Gastrocnemius medialis (tissue), 4 donors: ENCODE measurements around the gene VSIR. TPM values are rescaled to one million over a fixed set of nuclear protein-coding genes. Genes with fewer than 3 reads are reported as not detected.

Experiments
- ATAC-seq, 2 donors: fragments of 150-250 bp; one replicate each; pipeline ENCODE4 v1.9.1; 2016
- DNase-seq, 2 donors: peaks; one replicate each; pipeline ENCODE4 v3.0.0-alpha.2; 2019
- H3K27ac ChIP-seq, 4 donors: fragments of 200-600 bp; sonication (generic); 1 replicate in 1 of 4; 2 replicates in 3 of 4; pipeline ENCODE4 v1.5.1; 2016 to 2018; ENCODE audit warnings: mild to moderate bottlenecking in 2 of 4, moderate library complexity in 1 of 4
- H3K27me3 ChIP-seq, 3 donors: fragments of 200-600 bp; sonication (generic) in 2 of 3; 1 replicate in 1 of 3; 2 replicates in 2 of 3; pipeline versions ENCODE4 v1.5.1 to v1.6.0; 2016 to 2019; ENCODE audit warnings: mild to moderate bottlenecking in 1 of 3, moderate library complexity in 1 of 3
- H3K36me3 ChIP-seq, 2 donors: fragments of 200-600 bp; sonication (generic) in 1 of 2; one replicate each; pipeline ENCODE4 v1.5.1; 2017 to 2018
- H3K4me1 ChIP-seq, 2 donors: fragments of 200-600 bp; sonication (generic) in 1 of 2; one replicate each; pipeline ENCODE4 v1.5.1; 2016 to 2017; ENCODE audit warnings: mild to moderate bottlenecking in 2 of 2
- H3K4me3 ChIP-seq, 4 donors: fragments of 200-600 bp; sonication (generic) in 3 of 4; 1 replicate in 1 of 4; 2 replicates in 3 of 4; pipeline ENCODE4 v1.5.1; 2016 to 2019; ENCODE audit warnings: mild to moderate bottlenecking in 2 of 4
- H3K9me3 ChIP-seq, 3 donors: fragments of 200-600 bp; sonication (generic) in 2 of 3; 1 replicate in 1 of 3; 2 replicates in 2 of 3; pipeline ENCODE4 v1.5.1; 2016 to 2019
- CTCF ChIP-seq, 5 experiments: fragments of 450-650 bp in 3 of 5; fragments of 200-600 bp in 2 of 5; sonication (generic) in 2 of 5; IDR thresholded peaks in 4 of 5; conservative IDR thresholded peaks in 1 of 5; 1 replicate in 4 of 5; 2 replicates in 1 of 5; pipeline ENCODE4 v1.5.1; 2016 to 2019; ENCODE audit warnings: antibody characterized with exemption in 5 of 5, mild to moderate bottlenecking in 3 of 5, moderate library complexity in 3 of 5
- POLR2A ChIP-seq, 2 donors: fragments of 450-650 bp; IDR thresholded peaks; one replicate each; pipeline ENCODE4 v1.6.1; 2017; ENCODE audit warnings: antibody characterized with exemption in 2 of 2, mild to moderate bottlenecking in 2 of 2, moderate library complexity in 2 of 2
- in situ Hi-C, 4 donors: fragments of 200-750 bp; cut with MboI; loops; one replicate each; pipeline versions ENCODE4 v1.15.0 to v1.8.0; 2017; ENCODE audit warnings: low sequenced_read_pairs in 4 of 4
- intact Hi-C: fragments of 100-400 bp; cut with DNase I; formaldehyde crosslinking; loops from one replicate; pipeline ENCODE4 v1.15.1; 2023; ENCODE audit warnings: low total_unique reads
- total RNA-seq, 4 donors: library from RNA; depleted of rRNA; stranded (reverse); fragments of >200 nt; gene quantifications; one replicate each; pipeline versions ENCODE4 v1.1.0 to v1.2.3, GENCODE V29; 2016

The VSIR gene
- total RNA-seq, 4 donors from 2014 or later, result 7.9 to 20.7 (median 16.9) TPM

GRCh38 chr10:71742301-71743088, 30.8 kb downstream of the VSIR start:
- ATAC-seq, result no peak

GRCh38 chr10:71741671-71742070, 31.6 kb downstream of the VSIR start:
- intact Hi-C loops (no loop called here), in situ Hi-C loops (no loop called here)
- Histone ChIP-seq H3K9me3 (no peaks in the 10 kb centered on the region), H3K4me1 (peaks cover 3 to 13% of the 10 kb centered on the region in 2 donors), H3K4me3 (no peak overlapping the region), H3K27me3 (no peaks in the 10 kb centered on the region), H3K27ac (no peak overlapping the region), H3K36me3 (no peaks in the 10 kb centered on the region)
- ATAC-seq (no peak), DNase-seq (no peak)
- TF ChIP-seq POLR2A (IDR thresholded peaks at IDR 0.05) (no peak), CTCF (IDR thresholded peaks at IDR 0.05 in 4 of 5, conservative IDR thresholded peaks at IDR 0.05 in 1 of 5) (no peak)

More at GRCh38 chr10:71742301-71743088, 30.8 kb downstream of the VSIR start:
- Histone ChIP-seq H3K9me3 (no peaks in the 10 kb centered on the region), H3K27ac (no peak overlapping the region), H3K36me3 (no peaks in the 10 kb centered on the region), H3K27me3 (no peaks in the 10 kb centered on the region), H3K4me3 (no peak overlapping the region), H3K4me1 (peaks cover 0 to 14% of the 10 kb centered on the region in 2 donors)
- DNase-seq, result no peak
- intact Hi-C loops (no loop called here), in situ Hi-C loops (no loop called here)
- TF ChIP-seq CTCF (IDR thresholded peaks at IDR 0.05 in 4 of 5, conservative IDR thresholded peaks at IDR 0.05 in 1 of 5) (no peak), POLR2A (IDR thresholded peaks at IDR 0.05) (no peak)

- ATAC-seq, result no peak
- Histone ChIP-seq H3K9me3 (no peaks in the 10 kb centered on the region), H3K27ac (no peak overlapping the region), H3K4me1 (peaks cover 9 to 13% of the 10 kb centered on the region in 2 donors), H3K27me3 (no peaks in the 10 kb centered on the region), H3K4me3 (no peak overlapping the region), H3K36me3 (no peaks in the 10 kb centered on the region)
- TF ChIP-seq CTCF (IDR thresholded peaks at IDR 0.05 in 4 of 5, conservative IDR thresholded peaks at IDR 0.05 in 1 of 5) (no peak), POLR2A (IDR thresholded peaks at IDR 0.05) (no peak)
- intact Hi-C loops, result no loop called here
- in situ Hi-C loops, result no loop called here
- no peak for DNase-seq
Observed at GRCh38 chr10:71741029-71741428, 32.3 kb downstream of the VSIR start.

- intact Hi-C loops, result no loop called here
- peaks cover 14 to 19% of the 10 kb centered on the region in 2 donors for H3K4me1 ChIP-seq
- ATAC-seq, result peak in 1 of 2 donors; percentile 45
Observed at GRCh38 chr10:71740069-71740653, 33.2 kb downstream of the VSIR start.

More at GRCh38 chr10:71740069-71740653, 33.2 kb downstream of the VSIR start:
- TF ChIP-seq POLR2A (IDR thresholded peaks at IDR 0.05) (no peak), CTCF (IDR thresholded peaks at IDR 0.05 in 4 of 5, conservative IDR thresholded peaks at IDR 0.05 in 1 of 5) (no peak)
- Histone ChIP-seq H3K36me3 (no peaks in the 10 kb centered on the region), H3K9me3 (no peaks in the 10 kb centered on the region), H3K27ac (no peak overlapping the region), H3K4me3 (no peak overlapping the region), H3K27me3 (no peaks in the 10 kb centered on the region)
- no peak for DNase-seq
- in situ Hi-C loops, result no loop called here
